GM10248 (cell line): ENCODE measurements around the gene NTN3.

ENCODE experiments used
- CTCF ChIA-PET: fragments of 300-600 bp; sonication (Branson Sonifier 250); formaldehyde crosslinking; extraction: SDS; loops from one replicate; lab custom pipeline; 2021; ENCODE audit warnings: antibody characterized with exemption; lab: Yijun Ruan, JAX
- POLR2A ChIA-PET: fragments of 350-650 bp; sonication (Branson Sonifier 250); formaldehyde crosslinking; extraction: SDS; loops from one replicate; lab custom pipeline; 2020; ENCODE audit warnings: antibody characterized with exemption; lab: Yijun Ruan, JAX
- DNase-seq: peaks from one replicate; pipeline ENCODE4 v3.0.0; 2012; ENCODE audit errors: extremely low spot score
- TF ChIP-seq, protein P1 (sequence below): IDR thresholded peaks from 2 replicates; pipeline ENCODE4 v1.5.1; 2012; ENCODE audit warnings: mild to moderate bottlenecking, low read depth; ENCODE audit errors: extremely low read depth, missing control alignments, control extremely low read depth

The NTN3 gene

DNA sequence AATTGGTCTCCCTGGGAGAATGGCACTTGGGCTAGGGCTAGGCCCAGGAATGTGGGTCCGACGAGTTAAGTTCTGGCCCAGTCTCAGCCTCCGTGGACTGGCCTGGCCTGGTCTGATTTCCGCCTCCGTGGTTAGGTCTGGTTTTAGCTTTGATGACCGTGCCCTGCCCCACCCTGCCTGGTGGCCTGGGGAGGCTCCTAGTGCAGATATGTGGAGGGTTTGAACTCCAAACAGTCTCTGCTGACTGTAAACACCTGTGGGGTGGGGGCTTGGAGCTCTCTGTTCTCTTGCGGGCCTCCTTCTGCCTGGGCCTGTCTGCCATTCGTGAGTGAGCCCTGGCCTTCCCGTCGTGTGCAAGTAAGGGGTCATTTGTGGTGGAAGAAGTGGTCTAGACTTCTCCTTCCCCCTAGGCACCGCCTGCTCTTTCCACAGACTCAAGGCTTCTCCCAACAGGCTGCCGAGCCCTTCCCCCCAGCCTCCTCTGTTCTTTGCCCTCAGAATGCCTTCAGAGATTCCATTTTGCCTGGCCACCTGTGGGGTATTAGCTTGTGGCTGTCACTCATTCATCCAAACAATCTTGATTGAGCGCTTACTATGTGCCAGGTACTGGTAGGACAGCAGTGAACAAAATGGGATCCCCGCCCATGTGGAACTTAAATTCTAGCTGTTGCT is 44.2 kb downstream of the NTN3 start:
- POLR2A ChIA-PET, result interaction anchor here (0.6 to 1.2 kb wide), 5 partner anchors 9 to 252 kb away, joined by 3 to 8 read pairs (median 6); partner anchors contain the start of gene CEMP1
- DNase-seq, result no peak
- TF ChIP-seq, protein P1, sequence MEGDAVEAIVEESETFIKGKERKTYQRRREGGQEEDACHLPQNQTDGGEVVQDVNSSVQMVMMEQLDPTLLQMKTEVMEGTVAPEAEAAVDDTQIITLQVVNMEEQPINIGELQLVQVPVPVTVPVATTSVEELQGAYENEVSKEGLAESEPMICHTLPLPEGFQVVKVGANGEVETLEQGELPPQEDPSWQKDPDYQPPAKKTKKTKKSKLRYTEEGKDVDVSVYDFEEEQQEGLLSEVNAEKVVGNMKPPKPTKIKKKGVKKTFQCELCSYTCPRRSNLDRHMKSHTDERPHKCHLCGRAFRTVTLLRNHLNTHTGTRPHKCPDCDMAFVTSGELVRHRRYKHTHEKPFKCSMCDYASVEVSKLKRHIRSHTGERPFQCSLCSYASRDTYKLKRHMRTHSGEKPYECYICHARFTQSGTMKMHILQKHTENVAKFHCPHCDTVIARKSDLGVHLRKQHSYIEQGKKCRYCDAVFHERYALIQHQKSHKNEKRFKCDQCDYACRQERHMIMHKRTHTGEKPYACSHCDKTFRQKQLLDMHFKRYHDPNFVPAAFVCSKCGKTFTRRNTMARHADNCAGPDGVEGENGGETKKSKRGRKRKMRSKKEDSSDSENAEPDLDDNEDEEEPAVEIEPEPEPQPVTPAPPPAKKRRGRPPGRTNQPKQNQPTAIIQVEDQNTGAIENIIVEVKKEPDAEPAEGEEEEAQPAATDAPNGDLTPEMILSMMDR, result no peak
- CTCF ChIA-PET, result interaction anchor here (1.1 kb wide), 1 partner anchor 14 kb away, joined by 3 read pairs; no protein-coding TSS in a partner anchor

DNA sequence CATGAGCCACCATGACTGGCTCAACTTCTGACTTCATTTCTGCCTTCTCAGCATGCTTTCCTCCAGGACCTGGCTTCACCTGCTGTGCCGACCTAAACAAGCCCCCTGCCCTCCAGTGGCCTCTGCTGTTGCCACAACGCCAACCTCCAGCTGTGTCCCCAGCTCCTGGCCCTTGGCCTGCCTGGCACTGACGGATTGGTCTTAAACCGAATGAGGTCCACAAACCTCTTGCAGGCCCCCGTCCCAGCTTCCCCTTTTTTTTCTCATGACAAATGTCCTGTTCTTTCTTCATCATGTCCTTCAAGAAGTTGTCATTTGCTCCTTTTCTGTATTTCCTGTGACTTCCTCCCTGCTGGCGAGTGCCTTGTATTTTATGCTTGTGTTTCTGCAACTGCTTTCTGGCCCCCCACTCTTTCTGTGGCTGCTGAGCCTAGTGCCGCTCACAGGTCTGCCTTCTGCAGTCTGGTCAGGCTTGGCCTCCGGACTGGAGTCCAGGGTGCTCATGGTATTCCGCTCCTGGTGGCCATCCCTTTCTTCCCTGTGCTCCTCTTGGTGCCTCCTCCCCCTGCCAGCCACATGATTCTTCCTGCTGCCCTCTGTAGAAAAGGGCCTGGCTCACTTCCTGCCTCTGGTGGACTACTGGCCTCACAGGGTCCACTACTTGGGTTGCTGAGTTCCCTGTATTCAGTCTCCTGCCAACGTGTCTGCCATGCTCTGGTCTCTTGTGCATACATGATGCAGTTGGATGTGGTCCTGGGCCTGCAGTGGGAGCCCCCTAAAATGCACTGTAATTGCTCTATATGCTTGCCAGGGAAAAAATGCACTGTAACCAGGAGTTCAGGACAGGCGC is 45.5 kb downstream of the NTN3 start:
- DNase-seq, result no peak

DNA sequence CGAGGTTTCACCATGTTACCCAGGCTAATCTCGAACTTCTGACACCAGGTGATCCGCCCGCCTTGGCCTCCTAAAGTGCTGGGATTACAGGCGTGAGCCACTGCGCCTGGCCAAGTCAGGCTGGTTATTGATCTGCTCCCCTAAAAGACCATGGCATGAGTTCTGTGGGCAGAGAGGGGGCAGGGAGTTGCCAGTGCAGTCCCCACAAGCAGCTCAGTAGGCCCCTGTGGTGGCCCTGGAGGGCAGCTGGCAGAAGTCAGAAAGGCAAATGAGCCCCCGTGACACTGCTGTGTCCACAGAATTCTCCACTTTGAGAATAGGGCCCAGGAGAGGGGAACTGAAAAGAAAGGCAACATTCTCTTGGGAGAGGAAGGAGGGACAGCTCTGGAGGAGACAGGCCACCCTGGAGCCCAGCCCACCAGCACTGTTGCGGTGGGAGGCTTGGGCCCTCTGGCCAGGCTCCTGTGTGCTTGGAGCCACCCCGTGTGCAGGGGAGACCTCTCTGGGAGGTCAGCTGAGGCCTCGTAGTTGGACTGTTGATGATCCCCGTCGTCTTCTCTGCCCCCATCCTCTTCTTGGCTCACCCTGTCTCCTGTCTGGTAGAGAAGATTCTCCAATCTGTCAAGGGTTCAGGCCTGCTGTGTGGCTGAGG is 47.0 kb downstream of the NTN3 start:
- TF ChIP-seq, protein P1, result no peak
- ChIA-PET CTCF (interaction anchor here (0.7 kb wide), 1 partner anchor 17 kb away, joined by 3 read pairs; no protein-coding TSS in a partner anchor), POLR2A (interaction anchor here (1.0 to 1.5 kb wide), 3 partner anchors 8 to 13 kb away, joined by 3 to 9 read pairs (median 4); partner anchors contain the start of gene CEMP1)
- no peak for DNase-seq

More for the DNA sequence above, 45.5 kb downstream of the NTN3 start:
- TF ChIP-seq, protein P1, result no peak
- POLR2A ChIA-PET, result interaction anchor here (1.0 to 1.2 kb wide), 2 partner anchors 15 to 16 kb away, joined by 6 to 8 read pairs; partner anchors contain the start of gene CEMP1
- CTCF ChIA-PET, result no interaction called here

DNA sequence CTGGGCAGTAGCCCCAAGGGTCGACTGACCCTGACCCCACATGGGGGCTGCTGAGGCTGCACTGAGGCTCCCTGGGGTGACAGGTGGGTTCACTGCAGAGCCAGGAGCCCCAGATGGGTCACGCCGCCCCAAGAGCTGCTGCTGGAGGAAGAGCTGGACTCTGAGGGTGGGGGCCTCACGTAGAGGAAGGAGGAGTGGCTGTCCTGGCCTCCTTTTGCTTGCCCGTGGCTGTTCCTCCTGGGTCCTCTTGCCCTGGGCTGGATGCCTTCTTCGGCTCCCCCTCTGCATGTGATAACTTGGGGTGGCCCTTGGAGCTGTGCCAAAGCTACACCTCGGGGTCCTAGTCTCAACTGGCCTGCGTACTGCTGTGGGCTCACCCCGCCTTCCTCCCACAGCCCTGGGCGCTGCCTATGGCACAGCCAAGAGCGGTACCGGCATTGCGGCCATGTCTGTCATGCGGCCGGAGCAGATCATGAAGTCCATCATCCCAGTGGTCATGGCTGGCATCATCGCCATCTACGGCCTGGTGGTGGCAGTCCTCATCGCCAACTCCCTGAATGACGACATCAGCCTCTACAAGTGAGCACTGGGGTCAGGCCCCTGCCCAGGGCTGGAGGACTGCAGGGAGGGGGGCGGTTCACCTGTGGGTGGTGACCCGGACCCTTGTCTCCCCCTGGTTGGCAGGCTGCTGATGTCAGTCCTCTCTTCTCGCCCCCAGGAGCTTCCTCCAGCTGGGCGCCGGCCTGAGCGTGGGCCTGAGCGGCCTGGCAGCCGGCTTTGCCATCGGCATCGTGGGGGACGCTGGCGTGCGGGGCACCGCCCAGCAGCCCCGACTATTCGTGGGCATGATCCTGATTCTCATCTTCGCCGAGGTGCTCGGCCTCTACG is 48.0 kb downstream of the NTN3 start:
- ChIA-PET CTCF (interaction anchor here (1.1 kb wide), 1 partner anchor 179 kb away, joined by 3 read pairs; the partner anchor contains the start of gene ABCA3), POLR2A (interaction anchor here (1.0 to 1.5 kb wide), 4 partner anchors 9 to 13 kb away, joined by 3 to 9 read pairs (median 4); partner anchors contain the start of gene CEMP1)
- DNase-seq, result no peak
- TF ChIP-seq, protein P1, result no peak

DNA sequence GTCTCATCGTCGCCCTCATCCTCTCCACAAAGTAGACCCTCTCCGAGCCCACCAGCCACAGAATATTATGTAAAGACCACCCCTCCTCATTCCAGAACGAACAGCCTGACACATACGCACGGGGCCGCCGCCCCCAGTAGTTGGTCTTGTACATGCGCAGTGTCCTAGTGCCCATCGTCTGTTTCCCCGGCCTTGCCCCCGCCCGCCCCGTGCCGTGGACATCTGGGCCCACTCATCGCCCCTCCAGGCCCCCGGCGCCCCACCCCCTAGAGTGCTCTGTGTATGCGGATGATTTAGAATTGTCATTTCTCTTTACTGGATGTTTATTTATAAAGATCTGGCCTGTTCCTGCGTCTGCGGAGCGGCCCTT is 48.6 kb downstream of the NTN3 start:
- no peak for DNase-seq
- CTCF ChIA-PET, result interaction anchor here (1.4 kb wide), 1 partner anchor 18 kb away, joined by 3 read pairs; no protein-coding TSS in a partner anchor
- POLR2A ChIA-PET, result interaction anchor here (0.6 to 1.7 kb wide), 7 partner anchors 9 to 348 kb away, joined by 3 to 9 read pairs (median 4); partner anchors contain the start of gene CEMP1
- TF ChIP-seq, protein P1, result no peak
